NCI-H69 (cell line): ENCODE data around the gene ARHGEF37.

Experiments
- DNase-seq: peaks from one replicate; lab custom pipeline; 2025; lab: John Stamatoyannopoulos, UW

The ARHGEF37 gene

GRCh38 chr5:149674686-149675085 is 93.4 kb downstream of the ARHGEF37 start:
- DNase-seq: no peak

GRCh38 chr5:149675610-149676201 is 94.4 kb downstream of the ARHGEF37 start:
- DNase-seq: peak; percentile 66

- DNase-seq: no peak
Measured at GRCh38 chr5:149677731-149678130, 96.4 kb downstream of the ARHGEF37 start.

GRCh38 chr5:149679876-149680809 is 98.8 kb downstream of the ARHGEF37 start:
- DNase-seq: no peak

- no peak for DNase-seq
Measured at GRCh38 chr5:149680810-149681221, 99.5 kb downstream of the ARHGEF37 start.

- no peak for DNase-seq
Measured at GRCh38 chr5:149681252-149681651, 100.0 kb downstream of the ARHGEF37 start.

- no peak for DNase-seq
Measured at GRCh38 chr5:149681922-149682321, 100.6 kb downstream of the ARHGEF37 start.

- no peak for DNase-seq
Measured at GRCh38 chr5:149682532-149683075, 101.3 kb downstream of the ARHGEF37 start.

- DNase-seq: no peak
Measured at GRCh38 chr5:149683964-149684363, 102.7 kb downstream of the ARHGEF37 start.

- no peak for DNase-seq
Measured at GRCh38 chr5:149684371-149684770, 103.1 kb downstream of the ARHGEF37 start.
